Natural killer cell (primary cell): ENCODE data around the gene HSD17B12. TPM values are rescaled to one million over a fixed set of nuclear protein-coding genes. Genes with fewer than 3 reads are reported as not detected.

Source experiments
- ATAC-seq, 3 donors: fragments of 150-1000 bp in 2 of 3; fragments of 200-7000 bp in 1 of 3; cut with Tn5 transposase; 1 replicate in 1 of 3; 2 replicates in 2 of 3; pipeline ENCODE4 v1.10.0; 2021; ENCODE audit warnings: mild to moderate bottlenecking in 2 of 3, moderate library complexity in 2 of 3
- DNase-seq, 2 donors: peaks; one replicate each; pipeline versions ENCODE4 v3.0.0 to v3.0.0-alpha.2; 2013 to 2021; ENCODE audit warnings: mixed read lengths in 1 of 2
- H3K27ac ChIP-seq: one replicate; pipeline ENCODE4 v1.5.1; 2013; ENCODE audit warnings: mild to moderate bottlenecking, low read length
- H3K27me3 ChIP-seq: one replicate; pipeline ENCODE4 v1.6.1; 2013; ENCODE audit warnings: low read length; ENCODE audit not compliant: control insufficient read depth, insufficient read depth
- H3K36me3 ChIP-seq: one replicate; pipeline ENCODE4 v1.6.1; 2013; ENCODE audit warnings: low read length; ENCODE audit not compliant: control insufficient read depth, insufficient read depth
- H3K4me1 ChIP-seq: one replicate; pipeline ENCODE4 v1.6.1; 2013; ENCODE audit warnings: low read length; ENCODE audit not compliant: control insufficient read depth, insufficient read depth
- H3K4me3 ChIP-seq: one replicate; pipeline ENCODE4 v1.5.1; 2013; ENCODE audit warnings: low read length
- H3K9me3 ChIP-seq: one replicate; pipeline ENCODE4 v1.6.1; 2013; ENCODE audit warnings: low read length; ENCODE audit not compliant: control insufficient read depth, insufficient read depth
- H3K27ac Mint-ChIP-seq, 2 donors: one replicate each; pipeline ENCODE4 v1.8.0; 2022; ENCODE audit warnings: mild to moderate bottlenecking in 2 of 2, mixed read lengths in 2 of 2, moderate library complexity in 1 of 2
- H3K27me3 Mint-ChIP-seq, 2 donors: one replicate each; pipeline ENCODE4 v1.8.0; 2022; ENCODE audit warnings: low read depth in 2 of 2, mixed read lengths in 2 of 2
- H3K36me3 Mint-ChIP-seq: one replicate; pipeline ENCODE4 v1.8.0; 2022; ENCODE audit warnings: mixed read lengths
- H3K4me1 Mint-ChIP-seq, 2 donors: one replicate each; pipeline ENCODE4 v1.8.0; 2022; ENCODE audit warnings: mixed read lengths in 2 of 2
- H3K4me3 Mint-ChIP-seq: one replicate; pipeline ENCODE4 v1.8.0; 2022; ENCODE audit warnings: mild to moderate bottlenecking, moderate library complexity, mixed read lengths
- H3K9me3 Mint-ChIP-seq, 2 donors: one replicate each; pipeline ENCODE4 v1.8.0; 2022; ENCODE audit warnings: mixed read lengths in 2 of 2
- WGBS: methylation state at CpG from one replicate; pipeline ENCODE4 v1.1.7; 2013; ENCODE audit warnings: missing lambda C conversion rate; ENCODE audit not compliant: insufficient coverage; 5-methylcytosine and 5-hydroxymethylcytosine counted together
- intact Hi-C: fragments of 100-400 bp; cut with micrococcal nuclease; formaldehyde crosslinking; loops from one replicate; pipeline ENCODE4 v1.14.2; 2022
- total RNA-seq, 4 donors: library from RNA; stranded (reverse); fragments of 120-200 nt in 1 of 4; gene quantifications; one replicate each; pipeline versions ENCODE4 v1.2.3 to v1.2.4, GENCODE V29; 2013 to 2022
- TF ChIP-seq, protein P1 (sequence below): fragments of 200-600 bp; IDR thresholded peaks from one replicate; pipeline ENCODE4 v1.8.0; 2022; ENCODE audit warnings: antibody characterized with exemption

The HSD17B12 gene
- total RNA-seq, 3 donors from 2014 or later (not counting 1 experiment from before 2014, with no cell fraction given) = 21.0 to 26.3 (median 26.1) TPM

DNA sequence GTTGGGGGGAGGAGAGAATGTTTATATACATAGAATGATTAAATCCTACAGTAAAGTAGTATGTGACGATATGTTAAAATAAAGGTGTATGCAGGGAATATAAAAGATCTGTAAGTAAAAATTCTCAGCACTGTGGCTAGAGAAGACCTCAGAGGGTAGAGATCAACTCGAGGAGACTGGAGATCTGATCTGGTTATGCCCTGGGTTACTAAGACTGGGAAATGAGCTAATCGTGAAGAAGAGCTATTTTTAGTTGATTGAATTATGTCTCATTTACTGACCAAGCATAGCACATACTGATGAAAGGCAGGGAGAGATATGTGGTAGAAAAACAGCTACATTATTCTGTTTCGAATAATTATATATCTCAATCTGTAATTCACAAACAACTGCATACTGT lies 157.3 kb downstream of the HSD17B12 start:
- no peak overlapping the region for H3K4me3 Mint-ChIP-seq
- Histone ChIP-seq H3K36me3 (no peaks in the 10 kb centered on the region), H3K4me3 (no peak overlapping the region)

DNA sequence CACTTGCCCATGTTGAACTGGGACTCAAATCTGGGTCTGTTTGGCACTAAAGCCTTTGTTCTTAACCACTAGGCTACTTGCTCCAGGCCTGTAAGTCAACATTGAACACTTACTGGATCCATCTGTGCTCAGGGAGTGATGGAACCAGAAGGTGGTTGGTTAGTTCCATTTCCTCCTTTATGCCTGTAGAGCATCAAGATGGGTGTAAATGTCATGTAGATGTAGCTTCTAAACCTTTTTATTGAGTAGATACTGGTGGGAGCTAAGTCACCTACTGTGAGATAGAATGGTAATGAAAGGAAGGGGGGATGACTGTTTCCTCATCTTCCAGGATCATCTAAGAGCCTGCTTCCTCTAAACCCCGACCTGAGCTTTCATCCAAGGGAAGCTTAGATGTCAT lies 161.5 kb downstream of the HSD17B12 start:
- intact Hi-C loops = no loop called here
- Histone ChIP-seq H3K36me3 (no peaks in the 10 kb centered on the region), H3K9me3 (no peaks in the 10 kb centered on the region), H3K4me1 (no peaks in the 10 kb centered on the region), H3K27me3 (no peaks in the 10 kb centered on the region), H3K27ac (no peak overlapping the region), H3K4me3 (no peak overlapping the region)
- no peaks in the 10 kb centered on the region for H3K9me3 Mint-ChIP-seq
- WGBS = 40% methylated on average over 1 of the region's 1 CpG
- H3K4me3 Mint-ChIP-seq = no peak overlapping the region
- no peaks in the 10 kb centered on the region for H3K4me1 Mint-ChIP-seq
- no peak for ATAC-seq
- TF ChIP-seq, protein P1, sequence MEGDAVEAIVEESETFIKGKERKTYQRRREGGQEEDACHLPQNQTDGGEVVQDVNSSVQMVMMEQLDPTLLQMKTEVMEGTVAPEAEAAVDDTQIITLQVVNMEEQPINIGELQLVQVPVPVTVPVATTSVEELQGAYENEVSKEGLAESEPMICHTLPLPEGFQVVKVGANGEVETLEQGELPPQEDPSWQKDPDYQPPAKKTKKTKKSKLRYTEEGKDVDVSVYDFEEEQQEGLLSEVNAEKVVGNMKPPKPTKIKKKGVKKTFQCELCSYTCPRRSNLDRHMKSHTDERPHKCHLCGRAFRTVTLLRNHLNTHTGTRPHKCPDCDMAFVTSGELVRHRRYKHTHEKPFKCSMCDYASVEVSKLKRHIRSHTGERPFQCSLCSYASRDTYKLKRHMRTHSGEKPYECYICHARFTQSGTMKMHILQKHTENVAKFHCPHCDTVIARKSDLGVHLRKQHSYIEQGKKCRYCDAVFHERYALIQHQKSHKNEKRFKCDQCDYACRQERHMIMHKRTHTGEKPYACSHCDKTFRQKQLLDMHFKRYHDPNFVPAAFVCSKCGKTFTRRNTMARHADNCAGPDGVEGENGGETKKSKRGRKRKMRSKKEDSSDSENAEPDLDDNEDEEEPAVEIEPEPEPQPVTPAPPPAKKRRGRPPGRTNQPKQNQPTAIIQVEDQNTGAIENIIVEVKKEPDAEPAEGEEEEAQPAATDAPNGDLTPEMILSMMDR = no peak
- no peaks in the 10 kb centered on the region for H3K27me3 Mint-ChIP-seq
- no peak for DNase-seq
- H3K36me3 Mint-ChIP-seq = no peaks in the 10 kb centered on the region
- H3K27ac Mint-ChIP-seq = no peak overlapping the region

More for the DNA sequence above, 157.3 kb downstream of the HSD17B12 start:
- no peaks in the 10 kb centered on the region for H3K27me3 Mint-ChIP-seq
- no peaks in the 10 kb centered on the region for H3K4me1 Mint-ChIP-seq
- no peaks in the 10 kb centered on the region for H3K9me3 Mint-ChIP-seq
- H3K9me3 ChIP-seq = no peaks in the 10 kb centered on the region
- TF ChIP-seq, protein P1 = no peak
- no peak for DNase-seq
- intact Hi-C loops = no loop called here
- H3K27ac Mint-ChIP-seq = no peak overlapping the region
- H3K4me1 ChIP-seq = no peaks in the 10 kb centered on the region
- no peaks in the 10 kb centered on the region for H3K27me3 ChIP-seq
- 70% methylated on average over 4 of the region's 4 CpGs for WGBS
- no peak for ATAC-seq
- no peaks in the 10 kb centered on the region for H3K36me3 Mint-ChIP-seq
- no peak overlapping the region for H3K27ac ChIP-seq

DNA sequence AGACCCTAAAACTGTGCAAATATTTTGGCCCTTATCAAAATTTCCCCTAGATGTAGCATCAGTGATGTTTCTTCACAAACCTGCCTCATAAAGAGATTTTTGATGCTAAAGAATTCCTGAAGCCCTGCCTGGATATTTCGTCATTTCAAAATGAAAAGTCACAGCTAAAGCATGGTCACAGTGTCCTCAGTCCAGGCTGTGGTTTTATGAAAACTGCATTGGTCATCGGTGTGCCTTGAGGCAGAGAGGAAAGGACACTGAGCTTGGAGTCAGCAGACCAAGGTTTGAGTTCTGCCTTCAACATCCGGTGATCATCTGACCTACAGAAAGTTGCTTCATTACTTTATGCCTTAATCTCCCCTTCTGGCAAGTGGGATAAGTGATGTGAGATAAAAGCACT lies 165.3 kb downstream of the HSD17B12 start:
- Histone ChIP-seq H3K27me3 (no peaks in the 10 kb centered on the region), H3K36me3 (no peaks in the 10 kb centered on the region), H3K9me3 (no peaks in the 10 kb centered on the region), H3K4me1 (no peaks in the 10 kb centered on the region), H3K4me3 (no peak overlapping the region), H3K27ac (no peak overlapping the region)
- no peaks in the 10 kb centered on the region for H3K9me3 Mint-ChIP-seq
- WGBS = 100% methylated on average over 3 of the region's 3 CpGs
- no peak for ATAC-seq
- H3K4me3 Mint-ChIP-seq = no peak overlapping the region
- no peaks in the 10 kb centered on the region for H3K36me3 Mint-ChIP-seq
- no peaks in the 10 kb centered on the region for H3K4me1 Mint-ChIP-seq
- H3K27me3 Mint-ChIP-seq = no peaks in the 10 kb centered on the region
- H3K27ac Mint-ChIP-seq = no peak overlapping the region
- TF ChIP-seq, protein P1 = no peak
- intact Hi-C loops = no loop called here
- no peak for DNase-seq

GRCh38 chr11:43852057-43852636 lies 171.6 kb downstream of the HSD17B12 start:
- no peak overlapping the region for H3K27ac Mint-ChIP-seq
- no peaks in the 10 kb centered on the region for H3K27me3 Mint-ChIP-seq
- H3K4me1 ChIP-seq = no peaks in the 10 kb centered on the region
- no peaks in the 10 kb centered on the region for H3K27me3 ChIP-seq
- 44% methylated on average over 1 of the region's 4 CpGs for WGBS
- DNase-seq (peak; percentile 33 to 72), ATAC-seq (peak; percentile 78 to 83 (median 78))
- H3K9me3 Mint-ChIP-seq = no peaks in the 10 kb centered on the region
- no peak overlapping the region for H3K4me3 Mint-ChIP-seq
- intact Hi-C loops = no loop called here
- TF ChIP-seq, protein P1 = peak; percentile 74
- no peak overlapping the region for H3K4me3 ChIP-seq
- no peaks in the 10 kb centered on the region for H3K4me1 Mint-ChIP-seq
- H3K36me3 ChIP-seq = peaks cover 8% of the 10 kb centered on the region
- no peak overlapping the region for H3K27ac ChIP-seq
- no peaks in the 10 kb centered on the region for H3K9me3 ChIP-seq
- H3K36me3 Mint-ChIP-seq = no peaks in the 10 kb centered on the region
